ENCODE data around the gene RAB36. TPM values are rescaled to one million over a fixed set of nuclear protein-coding genes. Genes with fewer than 3 reads are reported as not detected.

The RAB36 gene
- total and polyA plus RNA-seq, 9 donors = 3.9 to 18.7 (median 6.3) TPM

DNA sequence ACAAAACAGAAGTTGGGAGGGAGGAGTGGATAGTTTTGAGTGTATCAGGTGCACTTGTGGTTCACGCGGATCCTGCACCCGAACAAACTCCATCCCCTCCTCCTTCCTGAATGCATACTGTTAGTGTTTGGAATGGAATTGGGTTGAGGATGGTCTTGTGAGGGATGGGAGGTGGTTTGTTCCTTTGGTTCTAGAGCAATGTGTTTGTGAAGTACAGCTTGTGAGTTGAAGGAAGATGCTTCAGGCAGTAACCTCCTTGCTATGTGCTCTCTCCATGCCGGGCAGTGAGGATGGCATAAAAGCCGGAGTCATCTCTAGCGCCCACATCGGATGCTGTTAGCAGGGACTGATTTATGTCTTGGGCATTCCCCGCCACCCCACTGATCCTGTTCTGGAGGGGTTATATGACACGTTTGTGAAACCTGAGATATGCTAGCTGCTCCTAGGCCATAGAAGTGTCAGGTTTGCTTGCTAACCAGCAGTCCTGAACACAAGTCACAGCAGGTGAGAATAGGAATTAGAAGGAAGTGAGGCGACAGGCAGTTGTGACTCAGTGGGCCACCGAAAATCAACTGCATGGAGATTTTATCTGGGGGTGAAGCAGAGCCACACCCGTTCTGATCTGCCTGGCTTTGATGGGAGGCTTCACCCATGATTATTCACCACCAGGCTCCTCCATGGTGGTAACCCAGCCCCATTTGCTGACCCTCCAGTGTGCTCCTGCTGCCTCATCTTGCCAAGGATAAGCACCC, 37.2 kb downstream of the RAB36 start:
- Histone ChIP-seq H3K9me3 (no peaks in the 10 kb centered on the region), H3K4me1 (ENCODE audit: insufficient read depth) (peaks cover 23% of the 10 kb centered on the region), H3K27me3 (no peaks in the 10 kb centered on the region), H3K27ac (no peak overlapping the region), H3K4me3 (peak overlapping the region; percentile 66), H3K36me3 (no peaks in the 10 kb centered on the region)
- TF ChIP-seq POLR2A (IDR thresholded peaks at IDR 0.05) = no peak
- TF ChIP-seq, protein P1, sequence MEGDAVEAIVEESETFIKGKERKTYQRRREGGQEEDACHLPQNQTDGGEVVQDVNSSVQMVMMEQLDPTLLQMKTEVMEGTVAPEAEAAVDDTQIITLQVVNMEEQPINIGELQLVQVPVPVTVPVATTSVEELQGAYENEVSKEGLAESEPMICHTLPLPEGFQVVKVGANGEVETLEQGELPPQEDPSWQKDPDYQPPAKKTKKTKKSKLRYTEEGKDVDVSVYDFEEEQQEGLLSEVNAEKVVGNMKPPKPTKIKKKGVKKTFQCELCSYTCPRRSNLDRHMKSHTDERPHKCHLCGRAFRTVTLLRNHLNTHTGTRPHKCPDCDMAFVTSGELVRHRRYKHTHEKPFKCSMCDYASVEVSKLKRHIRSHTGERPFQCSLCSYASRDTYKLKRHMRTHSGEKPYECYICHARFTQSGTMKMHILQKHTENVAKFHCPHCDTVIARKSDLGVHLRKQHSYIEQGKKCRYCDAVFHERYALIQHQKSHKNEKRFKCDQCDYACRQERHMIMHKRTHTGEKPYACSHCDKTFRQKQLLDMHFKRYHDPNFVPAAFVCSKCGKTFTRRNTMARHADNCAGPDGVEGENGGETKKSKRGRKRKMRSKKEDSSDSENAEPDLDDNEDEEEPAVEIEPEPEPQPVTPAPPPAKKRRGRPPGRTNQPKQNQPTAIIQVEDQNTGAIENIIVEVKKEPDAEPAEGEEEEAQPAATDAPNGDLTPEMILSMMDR (IDR thresholded peaks at IDR 0.05) = no peak
- no peak for TF ChIP-seq EP300 (IDR thresholded peaks at IDR 0.05)
- no peak for DNase-seq
- intact Hi-C loops (cut with DNase I) = loop anchor here in 1 of 4 donors (2.0 kb wide), 1 partner anchor 96 kb away; no protein-coding TSS in a partner anchor
- 56 to 65% (median 59%) methylated on average over 12 of the region's 12 CpGs for WGBS, 3 donors

GRCh38 chr22:23183061-23183698, 37.9 kb downstream of the RAB36 start:
- WGBS, 3 donors = 12 to 14% (median 12%) methylated on average over 11 of the region's 11 CpGs
- no peaks in the 10 kb centered on the region for H3K27me3 ChIP-seq
- no peak for TF ChIP-seq POLR2A (IDR thresholded peaks at IDR 0.05)
- TF ChIP-seq EP300 (IDR thresholded peaks at IDR 0.05) = no peak
- TF ChIP-seq, protein P1 (IDR thresholded peaks at IDR 0.05) = no peak
- H3K36me3 ChIP-seq = no peaks in the 10 kb centered on the region
- H3K4me1 ChIP-seq (ENCODE audit: insufficient read depth) = peaks cover 26% of the 10 kb centered on the region
- DNase-seq = peak; percentile 48 to 65 (median 51)
- no peaks in the 10 kb centered on the region for H3K9me3 ChIP-seq
- no peak overlapping the region for H3K27ac ChIP-seq
- H3K4me3 ChIP-seq = peak overlapping the region; percentile 66
- intact Hi-C loops (cut with DNase I) = loop anchor here in 1 of 4 donors (2.0 kb wide), 1 partner anchor 96 kb away; no protein-coding TSS in a partner anchor

GRCh38 chr22:23184100-23184763, 39.0 kb downstream of the RAB36 start:
- no peaks in the 10 kb centered on the region for H3K27me3 ChIP-seq
- H3K4me1 ChIP-seq (ENCODE audit: insufficient read depth) = peaks cover 26% of the 10 kb centered on the region
- H3K4me3 ChIP-seq = no peak overlapping the region
- H3K36me3 ChIP-seq = no peaks in the 10 kb centered on the region
- DNase-seq = no peak
- H3K27ac ChIP-seq = no peak overlapping the region
- 66 to 76% (median 67%) methylated on average over 3 of the region's 3 CpGs for WGBS, 3 donors
- no peak for TF ChIP-seq POLR2A (IDR thresholded peaks at IDR 0.05)
- TF ChIP-seq, protein P1 (IDR thresholded peaks at IDR 0.05) = no peak
- TF ChIP-seq EP300 (IDR thresholded peaks at IDR 0.05) = no peak
- intact Hi-C loops (cut with DNase I) = no loop called here
- no peaks in the 10 kb centered on the region for H3K9me3 ChIP-seq

DNA sequence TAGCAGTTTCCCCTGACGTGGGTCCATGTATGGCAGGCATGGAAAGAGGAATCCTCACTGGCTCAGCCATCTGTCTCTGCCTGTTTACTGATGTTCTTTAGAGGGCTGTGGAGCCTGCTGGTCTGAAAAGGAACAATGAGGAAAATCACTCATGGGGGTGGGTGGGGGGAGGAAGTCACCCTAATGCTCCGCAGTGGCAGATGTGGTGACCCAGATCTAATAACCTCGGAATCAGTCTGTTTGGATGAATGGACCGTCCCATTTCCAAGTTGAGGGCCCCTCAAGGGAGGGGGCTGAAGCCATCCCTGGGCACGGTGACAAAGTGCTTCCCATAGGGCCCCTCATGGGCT, 39.5 kb downstream of the RAB36 start:
- H3K9me3 ChIP-seq = no peaks in the 10 kb centered on the region
- intact Hi-C loops (cut with DNase I) = no loop called here
- no peak for DNase-seq
- WGBS, 3 donors = 86 to 89% (median 89%) methylated on average over 5 of the region's 5 CpGs
- TF ChIP-seq EP300 (IDR thresholded peaks at IDR 0.05) = no peak
- no peak for TF ChIP-seq POLR2A (IDR thresholded peaks at IDR 0.05)
- TF ChIP-seq, protein P1 (IDR thresholded peaks at IDR 0.05) = no peak
- H3K36me3 ChIP-seq = no peaks in the 10 kb centered on the region
- H3K4me3 ChIP-seq = no peak overlapping the region
- no peak overlapping the region for H3K27ac ChIP-seq
- H3K27me3 ChIP-seq = no peaks in the 10 kb centered on the region
- peaks cover 26% of the 10 kb centered on the region for H3K4me1 ChIP-seq (ENCODE audit: insufficient read depth)

Data from ovary (tissue), 9 donors.